OCI-LY7 (cell line): Measurements from ENCODE around the gene H19. TPM values are rescaled to one million over a fixed set of nuclear protein-coding genes. Genes with fewer than 3 reads are reported as not detected.

Source experiments
- BruUV-seq: library from RNA; stranded (reverse); fragments of 400-500 nt; replicated peaks from 2 replicates; lab custom pipeline; 2021; lab: Mats Ljungman, UMichigan
- CTCF ChIA-PET: fragments of 300-600 bp; sonication (Branson Sonifier 250); formaldehyde crosslinking; loops from one replicate; lab custom pipeline; 2022; ENCODE audit warnings: antibody characterized with exemption; ENCODE audit not compliant: unreplicated experiment; lab: Charles Lee
- POLR2A ChIA-PET: fragments of 300-600 bp; sonication (Branson Sonifier 250); formaldehyde crosslinking; loops from one replicate; lab custom pipeline; 2022; ENCODE audit warnings: antibody characterized with exemption; lab: Charles Lee
- DNase-seq: peaks from one replicate; pipeline ENCODE4 v3.0.0-alpha.2; 2015; ENCODE audit warnings: low spot score
- H2AFZ ChIP-seq: fragments of 200-600 bp; sonication (generic), shearing (Covaris generic); 2 replicates; pipeline ENCODE4 v1.6.1; 2014; ENCODE audit warnings: mild to moderate bottlenecking, antibody characterized with exemption, low read length, moderate library complexity
- H3K27ac ChIP-seq: fragments of 200-600 bp; sonication (generic); 2 replicates; pipeline ENCODE4 v1.5.1; 2014; ENCODE audit warnings: mixed run types, low read depth, mild to moderate bottlenecking, moderate library complexity, low read length, inconsistent platforms; ENCODE audit not compliant: poor library complexity, severe bottlenecking
- H3K36me3 ChIP-seq: fragments of 200-600 bp; sonication (generic); 2 replicates; pipeline ENCODE4 v1.6.1; 2014; ENCODE audit warnings: mild to moderate bottlenecking, antibody characterized with exemption, low read length, moderate library complexity, mixed read lengths; ENCODE audit not compliant: insufficient read depth
- H3K4me1 ChIP-seq: fragments of 200-600 bp; sonication (generic); 2 replicates; pipeline ENCODE4 v1.5.1; 2014; ENCODE audit warnings: mild to moderate bottlenecking, low read length; ENCODE audit not compliant: insufficient read depth, poor library complexity, severe bottlenecking
- H3K4me2 ChIP-seq: fragments of 200-600 bp; sonication (generic); 2 replicates; pipeline ENCODE4 v1.6.1; 2014; ENCODE audit warnings: mild to moderate bottlenecking, low read length
- H3K4me3 ChIP-seq: fragments of 200-600 bp; sonication (generic); 2 replicates; pipeline ENCODE4 v1.5.1; 2014; ENCODE audit warnings: mild to moderate bottlenecking, low read depth, low read length; ENCODE audit not compliant: poor library complexity, severe bottlenecking
- H3K79me2 ChIP-seq: fragments of 200-600 bp; sonication (generic); 2 replicates; pipeline ENCODE4 v1.6.1; 2016; ENCODE audit warnings: low read depth, mild to moderate bottlenecking, low read length, moderate library complexity, mixed read lengths; ENCODE audit not compliant: insufficient read depth
- H3K9me2 ChIP-seq: fragments of 200-600 bp; sonication (generic); 2 replicates; pipeline ENCODE4 v1.6.1; 2016; ENCODE audit warnings: mild to moderate bottlenecking, low read length, mixed read lengths; ENCODE audit not compliant: insufficient read depth
- H3K9me3 ChIP-seq: fragments of 200-600 bp; sonication (generic); 2 replicates; pipeline ENCODE4 v1.6.1; 2014; ENCODE audit warnings: mild to moderate bottlenecking, mixed run types, low read length, mixed read lengths
- H4K20me1 ChIP-seq: fragments of 200-600 bp; sonication (generic); 2 replicates; pipeline ENCODE4 v1.6.1; 2014; ENCODE audit warnings: mild to moderate bottlenecking, antibody characterized with exemption, low read length, moderate library complexity, mixed read lengths; ENCODE audit not compliant: insufficient read depth
- CTCF ChIP-seq: fragments of 200-600 bp; sonication (generic); conservative IDR thresholded peaks from 2 replicates; pipeline ENCODE4 v1.5.1; 2014; ENCODE audit warnings: mild to moderate bottlenecking, antibody characterized with exemption, low read length, moderate library complexity, mixed read lengths
- EZH2phosphoT487 ChIP-seq: fragments of 200-600 bp; sonication (generic); IDR thresholded peaks from 2 replicates; pipeline ENCODE4 v1.6.1; 2018; ENCODE audit warnings: low read depth, borderline replicate concordance, mild to moderate bottlenecking, mixed run types, antibody characterized with exemption, low read length, moderate library complexity, mixed read lengths
- intact Hi-C: fragments of 100-400 bp; cut with micrococcal nuclease; formaldehyde crosslinking; loops from one replicate; pipeline ENCODE4 v1.10.0; 2022; ENCODE audit not compliant: unreplicated experiment
- total RNA-seq, 2 experiments: library from RNA; depleted of rRNA in 1 of 2; stranded (reverse); fragments of >200 nt in 1 of 2; shearing (Covaris generic) in 1 of 2; gene quantifications; 2 replicates each; pipeline ENCODE4 v1.2.3, GENCODE V29; 2014 to 2022

H19 gene
- total RNA-seq, 2 experiments from 2014 or later, result not detected

GRCh38 chr11:1948389-1948788, 49.3 kb downstream of the H19 start:
- no peaks in the 10 kb centered on the region for H4K20me1 ChIP-seq
- ChIA-PET CTCF (interaction anchor here (0.5 kb wide), 1 partner anchor 98 kb away, joined by 4 read pairs; no protein-coding TSS in a partner anchor), POLR2A (no interaction called here)
- intact Hi-C loops, result loop anchor here (10.0 kb wide), 1 partner anchor 54 kb away; the partner anchor contains the start of gene PRR33
- BruUV-seq, result no TSS peak
- TF ChIP-seq CTCF (no peak), EZH2phosphoT487 (no peak)
- no peak overlapping the region for H3K4me3 ChIP-seq
- H3K27ac ChIP-seq, result no peak overlapping the region
- no peak overlapping the region for H2AFZ ChIP-seq
- no peaks in the 10 kb centered on the region for H3K9me2 ChIP-seq
- no peaks in the 10 kb centered on the region for H3K9me3 ChIP-seq
- no peaks in the 10 kb centered on the region for H3K79me2 ChIP-seq
- H3K36me3 ChIP-seq, result no peaks in the 10 kb centered on the region
- DNase-seq, result no peak
- H3K4me1 ChIP-seq, result no peaks in the 10 kb centered on the region
- no peak overlapping the region for H3K4me2 ChIP-seq

GRCh38 chr11:1947592-1948237, 49.9 kb downstream of the H19 start:
- no peaks in the 10 kb centered on the region for H3K9me3 ChIP-seq
- no TSS peak for BruUV-seq
- ChIA-PET POLR2A (no interaction called here), CTCF (no interaction called here)
- no peaks in the 10 kb centered on the region for H3K36me3 ChIP-seq
- H4K20me1 ChIP-seq, result no peaks in the 10 kb centered on the region
- no peak overlapping the region for H3K27ac ChIP-seq
- TF ChIP-seq CTCF, result no peak
- TF ChIP-seq EZH2phosphoT487, result no peak
- no peaks in the 10 kb centered on the region for H3K4me1 ChIP-seq
- DNase-seq, result no peak
- no peak overlapping the region for H3K4me3 ChIP-seq
- no peaks in the 10 kb centered on the region for H3K9me2 ChIP-seq
- no peaks in the 10 kb centered on the region for H3K79me2 ChIP-seq
- H2AFZ ChIP-seq, result no peak overlapping the region
- H3K4me2 ChIP-seq, result no peak overlapping the region
- intact Hi-C loops, result loop anchor here (10.0 kb wide), 1 partner anchor 53 kb away; the partner anchor contains the start of gene PRR33
